SJSA1 (cell line): ENCODE results near the gene PLGLB1. TPM values are rescaled to one million over a fixed set of nuclear protein-coding genes. Genes with fewer than 3 reads are reported as not detected.
"Not testable (repeated sequence)": the region's sequence is repeated elsewhere in the genome, so short reads cannot be mapped to it uniquely, and the experiment has no call there.

ENCODE experiments used
- DNase-seq, 2 experiments: peaks; one replicate each; pipeline ENCODE4 v3.0.0-alpha.2; 2015 to 2020; ENCODE audit warnings: low spot score in 2 of 2, low read depth in 1 of 2
- H3K27ac ChIP-seq: fragments of 250-450 bp; sonication (Bioruptor Pico); 2 replicates; pipeline ENCODE4 v1.5.1; 2020; ENCODE audit warnings: mild to moderate bottlenecking, moderate library complexity
- H3K27me3 ChIP-seq: fragments of 250-450 bp; sonication (Bioruptor Pico); replicated peaks from 2 replicates; pipeline ENCODE4 v1.5.1; 2020; ENCODE audit warnings: mild to moderate bottlenecking, moderate library complexity
- H3K36me3 ChIP-seq: fragments of 250-450 bp; sonication (Bioruptor Pico); 2 replicates; pipeline ENCODE4 v1.5.1; 2020; ENCODE audit warnings: mild to moderate bottlenecking
- H3K4me1 ChIP-seq: fragments of 250-450 bp; sonication (Bioruptor Pico); replicated peaks from 2 replicates; pipeline ENCODE4 v1.6.1; 2021; ENCODE audit warnings: mild to moderate bottlenecking
- H3K4me3 ChIP-seq: fragments of 250-450 bp; sonication (Bioruptor Pico); 2 replicates; pipeline ENCODE4 v1.5.1; 2020; ENCODE audit warnings: mild to moderate bottlenecking
- H3K9me3 ChIP-seq: fragments of 250-450 bp; sonication (Bioruptor Pico); replicated peaks from 2 replicates; pipeline ENCODE4 v1.5.1; 2020; ENCODE audit warnings: mild to moderate bottlenecking
- total RNA-seq: library from RNA; depleted of rRNA; stranded (reverse); fragments of >200 nt; shearing (Covaris generic); gene quantifications from 2 replicates; pipeline ENCODE4 v1.2.3, GENCODE V29; 2014; rRNA removed

PLGLB1 gene
- total RNA-seq, 1 experiment from 2014 or later, result not detected

GRCh38 chr2:87014489-87015169 lies 7.0 kb downstream of the PLGLB1 start:
- not testable (repeated sequence) for DNase-seq, H3K4me3 ChIP-seq, H3K27ac ChIP-seq, H3K27me3 ChIP-seq, H3K4me1 ChIP-seq, H3K36me3 ChIP-seq, H3K9me3 ChIP-seq

- not testable (repeated sequence) for H3K27ac ChIP-seq, H3K27me3 ChIP-seq, H3K4me1 ChIP-seq, DNase-seq, H3K4me3 ChIP-seq, H3K36me3 ChIP-seq, H3K9me3 ChIP-seq
These were observed 17.2 kb downstream of the PLGLB1 start for GRCh38 chr2:87004398-87004797.

Other genes starting within 250 kb of the PLGLB1 start
- gene CD8A, start 230.9 kb downstream of the PLGLB1 start, total RNA-seq, result not detected in 2 replicates
- not detected in 2 replicates for gene CD8B, start 160.0 kb downstream of the PLGLB1 start, total RNA-seq
- gene RGPD1, start 79.7 kb downstream of the PLGLB1 start, total RNA-seq, result 0.06 and 0.24 TPM in 2 replicates